HEK293 (cell line): ENCODE measurements around the gene ALKBH3.

ENCODE experiments used
- BCL11A ChIP-seq: fragments of 450-650 bp; formaldehyde crosslinking; IDR thresholded peaks from 2 replicates; pipeline ENCODE4 v1.5.1; 2016; ENCODE audit warnings: low read depth, missing biosample characterization, missing genetic modification characterization
- BCL11B ChIP-seq: fragments of 450-650 bp; formaldehyde crosslinking; IDR thresholded peaks from 2 replicates; pipeline ENCODE4 v1.5.1; 2016; ENCODE audit warnings: low read depth, missing biosample characterization, missing genetic modification characterization
- GLIS1 ChIP-seq: fragments of 450-650 bp; formaldehyde crosslinking; IDR thresholded peaks from 2 replicates; pipeline ENCODE4 v1.5.1; 2016; ENCODE audit warnings: missing biosample characterization, missing genetic modification characterization
- IKZF3 ChIP-seq: fragments of 450-650 bp; IDR thresholded peaks from 2 replicates; pipeline ENCODE4 v1.5.0; 2018; ENCODE audit warnings: missing biosample characterization, mild to moderate bottlenecking, missing genetic modification characterization, moderate library complexity
- OVOL3 ChIP-seq: fragments of 450-650 bp; formaldehyde crosslinking; IDR thresholded peaks from 2 replicates; pipeline ENCODE4 v1.5.1; 2016; ENCODE audit warnings: missing biosample characterization, missing genetic modification characterization
- SCRT1 ChIP-seq: fragments of 450-650 bp; formaldehyde crosslinking; IDR thresholded peaks from 2 replicates; pipeline ENCODE4 v1.5.1; 2016; ENCODE audit warnings: missing biosample characterization, missing genetic modification characterization, borderline replicate concordance
- ZNF10 ChIP-seq: fragments of 450-650 bp; formaldehyde crosslinking; IDR thresholded peaks from 2 replicates; pipeline ENCODE4 v1.5.1; 2017; ENCODE audit warnings: missing biosample characterization, missing genetic modification characterization
- ZNF16 ChIP-seq: fragments of 450-650 bp; formaldehyde crosslinking; IDR thresholded peaks from 2 replicates; pipeline ENCODE4 v1.5.1; 2016; ENCODE audit warnings: low read depth, missing biosample characterization, missing genetic modification characterization
- ZNF184 ChIP-seq: fragments of 450-650 bp; IDR thresholded peaks from 2 replicates; pipeline ENCODE4 v1.5.1; 2018; ENCODE audit warnings: missing biosample characterization, mild to moderate bottlenecking, missing genetic modification characterization
- ZNF214 ChIP-seq: fragments of 450-650 bp; formaldehyde crosslinking; IDR thresholded peaks from 2 replicates; pipeline ENCODE4 v1.5.1; 2017; ENCODE audit warnings: missing biosample characterization, mild to moderate bottlenecking, missing genetic modification characterization, borderline replicate concordance
- ZNF223 ChIP-seq: fragments of 450-650 bp; formaldehyde crosslinking; IDR thresholded peaks from 2 replicates; pipeline ENCODE4 v1.5.1; 2016; ENCODE audit warnings: missing biosample characterization, missing genetic modification characterization
- ZNF23 ChIP-seq: fragments of 450-650 bp; formaldehyde crosslinking; IDR thresholded peaks from 2 replicates; pipeline ENCODE4 v1.5.1; 2016; ENCODE audit warnings: missing biosample characterization, missing genetic modification characterization, borderline replicate concordance
- ZNF24 ChIP-seq: fragments of 450-650 bp; formaldehyde crosslinking; IDR thresholded peaks from 2 replicates; pipeline ENCODE4 v1.5.1; 2016; ENCODE audit warnings: missing biosample characterization, missing genetic modification characterization
- ZNF266 ChIP-seq: fragments of 450-650 bp; formaldehyde crosslinking; IDR thresholded peaks from 2 replicates; pipeline ENCODE4 v1.5.1; 2016; ENCODE audit warnings: missing biosample characterization, missing genetic modification characterization, low read depth
- ZNF350 ChIP-seq: fragments of 450-650 bp; formaldehyde crosslinking; IDR thresholded peaks from 2 replicates; pipeline ENCODE4 v1.5.0; 2017; ENCODE audit warnings: missing biosample characterization, mild to moderate bottlenecking, missing genetic modification characterization
- ZNF354C ChIP-seq: fragments of 450-650 bp; formaldehyde crosslinking; IDR thresholded peaks from 2 replicates; pipeline ENCODE4 v1.5.1; 2016; ENCODE audit warnings: missing biosample characterization, missing genetic modification characterization, low read depth, borderline replicate concordance
- ZNF37A ChIP-seq: fragments of 450-650 bp; IDR thresholded peaks from 2 replicates; pipeline ENCODE4 v1.5.1; 2018; ENCODE audit warnings: missing biosample characterization, missing genetic modification characterization
- ZNF391 ChIP-seq: fragments of 450-650 bp; formaldehyde crosslinking; IDR thresholded peaks from 2 replicates; pipeline ENCODE4 v1.5.1; 2016; ENCODE audit warnings: low read depth, missing biosample characterization, missing genetic modification characterization, borderline replicate concordance
- ZNF394 ChIP-seq: fragments of 450-650 bp; formaldehyde crosslinking; IDR thresholded peaks from 2 replicates; pipeline ENCODE4 v1.5.1; 2016; ENCODE audit warnings: missing biosample characterization, missing genetic modification characterization, mild to moderate bottlenecking, moderate library complexity, borderline replicate concordance
- ZNF398 ChIP-seq: fragments of 450-650 bp; formaldehyde crosslinking; IDR thresholded peaks from 2 replicates; pipeline ENCODE4 v1.5.1; 2017; ENCODE audit warnings: missing biosample characterization, missing genetic modification characterization
- ZNF449 ChIP-seq: fragments of 450-650 bp; formaldehyde crosslinking; IDR thresholded peaks from 2 replicates; pipeline ENCODE4 v1.5.1; 2017; ENCODE audit warnings: missing biosample characterization, mild to moderate bottlenecking, missing genetic modification characterization, moderate library complexity
- ZNF510 ChIP-seq: fragments of 450-650 bp; formaldehyde crosslinking; IDR thresholded peaks from 2 replicates; pipeline ENCODE4 v1.5.1; 2018; ENCODE audit warnings: mild to moderate bottlenecking, missing genetic modification characterization, missing biosample characterization; ENCODE audit not compliant: insufficient replicate concordance
- ZNF513 ChIP-seq: fragments of 450-650 bp; IDR thresholded peaks from 2 replicates; pipeline ENCODE4 v1.5.1; 2018; ENCODE audit warnings: missing biosample characterization, missing genetic modification characterization
- ZNF529 ChIP-seq: fragments of 450-650 bp; formaldehyde crosslinking; IDR thresholded peaks from 2 replicates; pipeline ENCODE4 v1.5.1; 2017; ENCODE audit warnings: missing genetic modification characterization, missing biosample characterization; ENCODE audit not compliant: insufficient replicate concordance
- ZNF560 ChIP-seq: fragments of 450-650 bp; formaldehyde crosslinking; IDR thresholded peaks from 2 replicates; pipeline ENCODE4 v1.5.1; 2017; ENCODE audit warnings: missing biosample characterization, missing genetic modification characterization, borderline replicate concordance
- ZNF600 ChIP-seq: fragments of 450-650 bp; formaldehyde crosslinking; IDR thresholded peaks from 2 replicates; pipeline ENCODE4 v1.5.1; 2016; ENCODE audit warnings: missing biosample characterization, missing genetic modification characterization
- ZNF621 ChIP-seq: fragments of 450-650 bp; formaldehyde crosslinking; IDR thresholded peaks from 2 replicates; pipeline ENCODE4 v1.5.1; 2017; ENCODE audit warnings: missing biosample characterization, missing genetic modification characterization
- ZNF624 ChIP-seq: fragments of 450-650 bp; formaldehyde crosslinking; IDR thresholded peaks from 2 replicates; pipeline ENCODE4 v1.5.1; 2017; ENCODE audit warnings: missing biosample characterization, missing genetic modification characterization
- ZNF645 ChIP-seq: fragments of 450-650 bp; formaldehyde crosslinking; IDR thresholded peaks from 2 replicates; pipeline ENCODE4; 2016; ENCODE audit warnings: missing biosample characterization, missing genetic modification characterization
- ZNF76 ChIP-seq: fragments of 450-650 bp; formaldehyde crosslinking; IDR thresholded peaks from 2 replicates; pipeline ENCODE4; 2016; ENCODE audit warnings: low read depth, missing biosample characterization, missing genetic modification characterization, borderline replicate concordance
- ZNF776 ChIP-seq: fragments of 450-650 bp; formaldehyde crosslinking; IDR thresholded peaks from 2 replicates; pipeline ENCODE4 v1.5.0; 2017; ENCODE audit warnings: missing biosample characterization, missing genetic modification characterization, borderline replicate concordance
- TF ChIP-seq, protein P1 (sequence below): IDR thresholded peaks from 2 replicates; pipeline ENCODE4 v1.6.1; 2011; ENCODE audit warnings: mild to moderate bottlenecking, low read depth, low read length, borderline replicate concordance

Gene ALKBH3

DNA sequence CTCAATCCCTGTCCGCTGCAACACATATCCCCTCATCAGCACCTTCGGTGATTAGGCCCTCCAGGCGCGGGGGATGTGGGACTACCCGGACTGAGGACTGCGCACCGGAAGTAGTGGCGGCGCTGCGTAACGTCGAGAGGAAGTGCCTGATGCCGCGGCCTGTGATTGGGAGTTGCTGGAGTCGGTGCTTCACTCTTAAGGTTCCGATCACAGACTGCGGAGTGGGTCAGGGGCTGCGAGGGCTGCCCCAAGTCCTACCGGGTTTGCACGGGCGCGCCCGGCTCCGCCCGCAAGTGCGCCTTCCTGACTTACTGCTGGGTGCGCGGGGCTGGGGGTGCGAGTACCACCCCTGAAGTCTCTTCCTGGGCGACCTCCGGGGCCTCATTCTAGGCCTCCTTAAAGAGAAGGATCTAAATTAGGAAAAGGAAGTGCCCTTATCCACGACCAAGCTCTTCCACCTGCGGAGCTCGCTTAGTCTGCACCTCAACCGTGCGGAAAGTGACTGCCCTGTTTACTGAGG lies at the start of gene ALKBH3 (continued):
- TF ChIP-seq ZNF76 (tag by site-specific recombination) (peak; percentile 71; the same call in 1 of the 2 replicates), ZNF223 (tag by site-specific recombination) (no peak), ZNF621 (tag by site-specific recombination) (no peak), ZNF560 (tag by site-specific recombination) (no peak), ZNF16 (tag by site-specific recombination) (no peak), BCL11B (no peak), ZNF23 (tag by site-specific recombination) (no peak), ZNF529 (no peak), ZNF394 (tag by site-specific recombination) (peak; percentile 64; the same call in 1 of the 2 replicates), ZNF391 (tag by site-specific recombination) (peak; percentile 96), OVOL3 (tag by site-specific recombination) (peak; percentile 67; the same call in 1 of the 2 replicates), IKZF3 (tag by site-specific recombination) (no peak), GLIS1 (tag by site-specific recombination) (no peak), ZNF266 (no peak), ZNF510 (tag by site-specific recombination) (no peak), SCRT1 (no peak), ZNF513 (tag by site-specific recombination) (no peak), ZNF624 (no peak), ZNF600 (tag by site-specific recombination) (no peak; the same call in 1 of the 2 replicates), ZNF214 (tag by site-specific recombination) (no peak), ZNF37A (tag by site-specific recombination) (no peak), ZNF645 (tag by site-specific recombination) (no peak), ZNF184 (no peak), ZNF776 (tag by site-specific recombination) (no peak), ZNF449 (tag by site-specific recombination) (no peak), ZNF350 (0 out of 2 replicates have a peak, but pooled peaks have one; percentile 37), ZNF354C (tag by site-specific recombination) (no peak), ZNF24 (peak; percentile 88), ZNF398 (tag by site-specific recombination) (no peak), BCL11A (tag by site-specific recombination) (no peak), ZNF10 (tag by site-specific recombination) (no peak)
- TF ChIP-seq, protein P1, sequence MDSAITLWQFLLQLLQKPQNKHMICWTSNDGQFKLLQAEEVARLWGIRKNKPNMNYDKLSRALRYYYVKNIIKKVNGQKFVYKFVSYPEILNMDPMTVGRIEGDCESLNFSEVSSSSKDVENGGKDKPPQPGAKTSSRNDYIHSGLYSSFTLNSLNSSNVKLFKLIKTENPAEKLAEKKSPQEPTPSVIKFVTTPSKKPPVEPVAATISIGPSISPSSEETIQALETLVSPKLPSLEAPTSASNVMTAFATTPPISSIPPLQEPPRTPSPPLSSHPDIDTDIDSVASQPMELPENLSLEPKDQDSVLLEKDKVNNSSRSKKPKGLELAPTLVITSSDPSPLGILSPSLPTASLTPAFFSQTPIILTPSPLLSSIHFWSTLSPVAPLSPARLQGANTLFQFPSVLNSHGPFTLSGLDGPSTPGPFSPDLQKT, result no peak
